SU-DHL-6 (cell line): ENCODE results near the gene SPCS1.

Experiments used
- EZH2phosphoT487 ChIP-seq: fragments of 200-600 bp; sonication (generic), shearing (Covaris generic); conservative IDR thresholded peaks from 2 replicates; pipeline ENCODE4 v1.6.1; 2018; ENCODE audit warnings: mild to moderate bottlenecking, antibody characterized with exemption, low read length, moderate library complexity, mixed read lengths
- TF ChIP-seq, protein P1 (sequence below): fragments of 200-600 bp; sonication (generic); IDR thresholded peaks from one replicate; pipeline ENCODE4 v1.5.1; 2017; ENCODE audit warnings: antibody characterized with exemption, mild to moderate bottlenecking, low read length, moderate library complexity; ENCODE audit not compliant: insufficient read depth, poor library complexity, severe bottlenecking

DNA sequence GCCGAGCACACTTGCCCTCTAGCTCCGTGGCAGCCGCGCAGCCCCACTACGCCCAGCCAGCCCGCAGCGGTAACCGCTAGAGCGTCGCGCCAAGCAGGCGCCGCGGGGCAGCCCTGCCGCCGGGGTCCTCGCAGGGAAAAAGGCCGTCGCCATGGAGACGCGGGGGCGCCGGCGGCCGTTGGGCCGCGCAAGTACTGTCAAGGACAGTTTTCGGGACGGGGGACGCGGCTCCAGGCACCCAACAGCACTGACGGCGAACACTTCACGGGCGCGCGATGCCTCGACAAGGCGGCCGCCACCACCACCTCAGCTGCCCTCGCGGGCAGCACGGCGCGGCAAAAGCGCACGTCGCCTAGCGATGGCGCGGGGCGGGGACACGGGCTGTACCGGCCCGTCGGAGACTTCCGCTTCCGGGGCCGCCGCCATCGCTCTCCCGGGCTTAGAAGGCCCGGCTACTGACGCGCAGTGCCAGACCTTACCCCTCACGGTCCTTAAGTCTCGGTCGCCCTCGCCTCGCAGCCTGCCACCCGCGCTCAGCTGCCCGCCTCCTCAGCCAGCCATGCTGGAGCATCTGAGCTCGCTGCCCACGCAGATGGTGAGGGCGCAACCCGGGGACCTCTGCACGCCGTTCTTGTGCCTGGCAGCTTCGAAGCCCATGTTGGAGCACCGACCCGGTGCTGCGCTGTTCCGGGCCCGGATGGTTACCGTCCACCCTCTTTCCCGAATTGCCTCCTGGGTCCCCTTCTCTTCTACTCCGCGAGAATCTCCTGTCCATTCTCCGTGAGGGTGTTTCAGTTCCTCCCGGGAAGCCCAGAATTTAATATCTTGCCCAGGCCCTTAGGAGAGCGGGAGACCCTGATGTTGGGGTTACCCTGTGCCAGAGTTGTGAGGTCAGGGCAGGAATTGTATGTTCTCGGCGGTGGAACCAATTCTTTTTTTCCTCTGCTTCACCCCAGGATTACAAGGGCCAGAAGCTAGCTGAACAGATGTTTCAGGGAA lies at the start of gene SPCS1, which contains the start of gene GLT8D1:
- TF ChIP-seq, protein P1, sequence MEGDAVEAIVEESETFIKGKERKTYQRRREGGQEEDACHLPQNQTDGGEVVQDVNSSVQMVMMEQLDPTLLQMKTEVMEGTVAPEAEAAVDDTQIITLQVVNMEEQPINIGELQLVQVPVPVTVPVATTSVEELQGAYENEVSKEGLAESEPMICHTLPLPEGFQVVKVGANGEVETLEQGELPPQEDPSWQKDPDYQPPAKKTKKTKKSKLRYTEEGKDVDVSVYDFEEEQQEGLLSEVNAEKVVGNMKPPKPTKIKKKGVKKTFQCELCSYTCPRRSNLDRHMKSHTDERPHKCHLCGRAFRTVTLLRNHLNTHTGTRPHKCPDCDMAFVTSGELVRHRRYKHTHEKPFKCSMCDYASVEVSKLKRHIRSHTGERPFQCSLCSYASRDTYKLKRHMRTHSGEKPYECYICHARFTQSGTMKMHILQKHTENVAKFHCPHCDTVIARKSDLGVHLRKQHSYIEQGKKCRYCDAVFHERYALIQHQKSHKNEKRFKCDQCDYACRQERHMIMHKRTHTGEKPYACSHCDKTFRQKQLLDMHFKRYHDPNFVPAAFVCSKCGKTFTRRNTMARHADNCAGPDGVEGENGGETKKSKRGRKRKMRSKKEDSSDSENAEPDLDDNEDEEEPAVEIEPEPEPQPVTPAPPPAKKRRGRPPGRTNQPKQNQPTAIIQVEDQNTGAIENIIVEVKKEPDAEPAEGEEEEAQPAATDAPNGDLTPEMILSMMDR: no peak
- TF ChIP-seq EZH2phosphoT487: no peak
